Esophagus squamous epithelium (tissue), 5 donors: Measurements from ENCODE around the gene TRAPPC3L. TPM values are rescaled to one million over a fixed set of nuclear protein-coding genes. Genes with fewer than 3 reads are reported as not detected.
A peak's percentile ranks its signal among the peaks of the same experiment; 100 is the strongest.

Source experiments
- DNase-seq: peaks from one replicate; lab custom pipeline; 2025; lab: John Stamatoyannopoulos, UW
- H3K27ac ChIP-seq, 4 donors: fragments of 200-600 bp; sonication (generic); one replicate each; pipeline ENCODE4 v1.5.1; 2016 to 2019; ENCODE audit warnings: mild to moderate bottlenecking in 1 of 4
- H3K27me3 ChIP-seq, 4 donors: fragments of 200-600 bp; sonication (generic); 1 replicate in 3 of 4; 2 replicates in 1 of 4; pipeline versions ENCODE4 v1.5.1 to v1.6.0; 2017 to 2021; ENCODE audit warnings: antibody characterized with exemption in 1 of 4
- H3K36me3 ChIP-seq, 3 donors: fragments of 200-600 bp; sonication (generic); one replicate each; pipeline ENCODE4 v1.5.1; 2016 to 2019
- H3K4me1 ChIP-seq, 3 donors: fragments of 200-600 bp; sonication (generic); one replicate each; pipeline ENCODE4 v1.5.1; 2017 to 2019
- H3K4me3 ChIP-seq, 4 donors: fragments of 200-600 bp; sonication (generic); 1 replicate in 3 of 4; 2 replicates in 1 of 4; pipeline ENCODE4 v1.5.1; 2016 to 2019; ENCODE audit warnings: mild to moderate bottlenecking in 2 of 4, moderate library complexity in 1 of 4
- H3K9me3 ChIP-seq, 3 donors: fragments of 200-600 bp; sonication (generic); one replicate each; pipeline ENCODE4 v1.5.1; 2016 to 2019
- POLR2A ChIP-seq, 4 donors: fragments of 450-650 bp; IDR thresholded peaks; one replicate each; pipeline ENCODE4 v1.6.1; 2017; ENCODE audit warnings: antibody characterized with exemption in 4 of 4, mild to moderate bottlenecking in 4 of 4, moderate library complexity in 3 of 4
- WGBS, 2 donors: methylation state at CpG; one replicate each; pipeline ENCODE4 v1.1.5; 2018; 5-methylcytosine and 5-hydroxymethylcytosine counted together
- intact Hi-C: fragments of 100-400 bp; cut with DNase I; formaldehyde crosslinking; loops from one replicate; pipeline ENCODE4 v1.15.0; 2022
- total RNA-seq, 4 donors: library from RNA; depleted of rRNA; stranded (reverse); fragments of >200 nt; gene quantifications; one replicate each; pipeline ENCODE4 v1.1.0, GENCODE V29; 2016
- TF ChIP-seq, protein P1 (sequence below), 6 experiments: fragments of 450-650 bp in 4 of 6; fragments of 200-600 bp in 2 of 6; sonication (generic) in 2 of 6; IDR thresholded peaks; one replicate each; pipeline ENCODE4 v1.5.1; 2016 to 2019; ENCODE audit warnings: antibody characterized with exemption in 6 of 6, mild to moderate bottlenecking in 4 of 6, moderate library complexity in 4 of 6
- donor health status: DM: yes; HTN: yes; CAD: no.

Gene TRAPPC3L
- total RNA-seq, 4 donors from 2014 or later, result not detected

DNA sequence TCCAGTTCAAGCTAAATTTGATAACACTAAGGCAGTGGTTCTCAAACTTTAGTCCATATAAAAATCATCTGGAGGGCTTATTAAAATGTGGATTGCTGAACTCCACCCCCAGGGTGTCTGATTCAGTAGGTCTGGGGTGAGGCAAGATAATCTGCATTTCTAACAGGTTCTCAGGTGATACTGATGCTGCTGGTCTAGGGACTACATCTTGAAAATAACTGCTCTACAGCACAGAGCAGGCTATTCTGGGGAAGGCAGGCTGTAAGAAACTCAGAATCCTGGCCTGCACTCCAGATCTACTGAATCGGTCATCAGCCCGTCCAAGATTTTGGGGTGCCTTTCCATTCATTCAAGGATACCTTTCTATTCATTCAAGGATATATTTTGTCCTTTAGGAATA, 22.6 kb downstream of the TRAPPC3L start:
- 88 to 92% methylated on average over 2 of the region's 2 CpGs for WGBS, 2 donors
- no peak overlapping the region for H3K27ac ChIP-seq
- H3K27me3 ChIP-seq, result no peaks in the 10 kb centered on the region
- H3K9me3 ChIP-seq, result no peaks in the 10 kb centered on the region
- H3K4me3 ChIP-seq, result no peak overlapping the region
- H3K4me1 ChIP-seq, result peaks cover 0 to 7% (median 0%) of the 10 kb centered on the region in 3 donors
- no peaks in the 10 kb centered on the region for H3K36me3 ChIP-seq
- no peak for TF ChIP-seq POLR2A (IDR thresholded peaks at IDR 0.05)
- DNase-seq, result no peak
- intact Hi-C loops, result no loop called here

DNA sequence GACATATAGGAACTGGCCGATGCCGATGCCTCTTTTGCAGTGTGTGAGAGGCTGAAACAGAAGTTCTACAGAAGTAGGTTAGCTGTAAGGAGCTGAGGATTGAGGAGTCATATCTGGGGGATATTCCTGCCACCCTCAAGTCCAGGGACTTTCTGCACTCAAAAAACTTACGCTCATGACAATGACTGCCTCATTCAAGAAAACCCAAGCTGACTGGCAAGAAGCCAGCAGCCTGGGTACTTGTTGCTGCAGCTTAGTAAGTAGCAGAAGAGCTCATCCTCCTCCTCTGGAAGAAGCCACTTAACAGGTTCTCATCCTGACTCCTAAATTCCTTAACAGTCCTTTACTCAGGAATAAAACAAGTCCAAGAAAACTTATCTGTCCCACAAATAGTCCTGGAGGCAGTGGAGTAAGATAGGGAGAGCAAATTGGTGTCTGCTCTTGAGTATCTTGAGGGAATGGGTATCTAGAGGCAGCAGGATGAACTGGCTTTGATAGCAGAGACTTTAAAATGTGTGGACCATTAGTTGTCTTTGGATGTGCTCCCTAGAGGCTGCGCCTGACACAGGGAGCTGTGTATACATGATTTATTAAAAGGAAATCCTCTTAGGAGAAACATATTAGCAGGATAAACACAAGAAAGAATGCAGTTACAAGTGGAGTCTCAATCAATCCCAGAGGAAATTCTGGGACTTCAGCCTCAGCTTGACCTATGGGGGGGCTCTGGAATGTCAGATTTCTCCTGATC, 26.7 kb downstream of the TRAPPC3L start:
- H3K4me1 ChIP-seq, result no peaks in the 10 kb centered on the region
- 79 to 80% methylated on average over 4 of the region's 4 CpGs for WGBS, 2 donors
- no peak for DNase-seq
- H3K27ac ChIP-seq, result no peak overlapping the region
- no peaks in the 10 kb centered on the region for H3K9me3 ChIP-seq
- intact Hi-C loops, result no loop called here
- no peak for TF ChIP-seq POLR2A (IDR thresholded peaks at IDR 0.05)
- TF ChIP-seq, protein P1, sequence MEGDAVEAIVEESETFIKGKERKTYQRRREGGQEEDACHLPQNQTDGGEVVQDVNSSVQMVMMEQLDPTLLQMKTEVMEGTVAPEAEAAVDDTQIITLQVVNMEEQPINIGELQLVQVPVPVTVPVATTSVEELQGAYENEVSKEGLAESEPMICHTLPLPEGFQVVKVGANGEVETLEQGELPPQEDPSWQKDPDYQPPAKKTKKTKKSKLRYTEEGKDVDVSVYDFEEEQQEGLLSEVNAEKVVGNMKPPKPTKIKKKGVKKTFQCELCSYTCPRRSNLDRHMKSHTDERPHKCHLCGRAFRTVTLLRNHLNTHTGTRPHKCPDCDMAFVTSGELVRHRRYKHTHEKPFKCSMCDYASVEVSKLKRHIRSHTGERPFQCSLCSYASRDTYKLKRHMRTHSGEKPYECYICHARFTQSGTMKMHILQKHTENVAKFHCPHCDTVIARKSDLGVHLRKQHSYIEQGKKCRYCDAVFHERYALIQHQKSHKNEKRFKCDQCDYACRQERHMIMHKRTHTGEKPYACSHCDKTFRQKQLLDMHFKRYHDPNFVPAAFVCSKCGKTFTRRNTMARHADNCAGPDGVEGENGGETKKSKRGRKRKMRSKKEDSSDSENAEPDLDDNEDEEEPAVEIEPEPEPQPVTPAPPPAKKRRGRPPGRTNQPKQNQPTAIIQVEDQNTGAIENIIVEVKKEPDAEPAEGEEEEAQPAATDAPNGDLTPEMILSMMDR (IDR thresholded peaks at IDR 0.05), result no peak
- peaks cover 0 to 4% (median 0%) of the 10 kb centered on the region in 3 donors for H3K36me3 ChIP-seq
- no peaks in the 10 kb centered on the region for H3K27me3 ChIP-seq
- no peak overlapping the region for H3K4me3 ChIP-seq

DNA sequence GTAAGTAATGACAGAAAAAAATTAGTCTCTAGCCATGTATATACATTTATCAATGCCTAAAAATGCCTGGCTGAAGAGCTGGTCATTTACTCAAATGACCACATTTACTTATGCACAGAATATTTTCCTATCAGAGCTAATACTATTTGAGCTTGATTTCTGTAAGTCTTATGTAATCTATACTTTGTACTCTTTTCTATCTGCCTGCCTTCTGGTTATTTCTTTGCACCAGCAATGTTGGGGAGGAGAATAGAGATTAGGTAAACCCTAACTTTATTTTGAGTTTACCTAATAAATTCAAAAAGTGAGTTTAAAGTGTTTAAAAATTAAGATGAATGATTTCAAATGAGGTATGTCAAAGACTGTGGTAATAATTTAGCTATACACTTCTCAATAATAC, 30.3 kb downstream of the TRAPPC3L start:
- H3K4me1 ChIP-seq, result peaks cover 0 to 10% (median 0%) of the 10 kb centered on the region in 3 donors
- H3K27me3 ChIP-seq, result no peaks in the 10 kb centered on the region
- H3K9me3 ChIP-seq, result no peaks in the 10 kb centered on the region
- no peak overlapping the region for H3K27ac ChIP-seq
- H3K4me3 ChIP-seq, result no peak overlapping the region
- peaks cover 0 to 4% (median 0%) of the 10 kb centered on the region in 3 donors for H3K36me3 ChIP-seq
- intact Hi-C loops, result no loop called here
- no peak for DNase-seq
- TF ChIP-seq, protein P1 (IDR thresholded peaks at IDR 0.05), result no peak
- no peak for TF ChIP-seq POLR2A (IDR thresholded peaks at IDR 0.05)

DNA sequence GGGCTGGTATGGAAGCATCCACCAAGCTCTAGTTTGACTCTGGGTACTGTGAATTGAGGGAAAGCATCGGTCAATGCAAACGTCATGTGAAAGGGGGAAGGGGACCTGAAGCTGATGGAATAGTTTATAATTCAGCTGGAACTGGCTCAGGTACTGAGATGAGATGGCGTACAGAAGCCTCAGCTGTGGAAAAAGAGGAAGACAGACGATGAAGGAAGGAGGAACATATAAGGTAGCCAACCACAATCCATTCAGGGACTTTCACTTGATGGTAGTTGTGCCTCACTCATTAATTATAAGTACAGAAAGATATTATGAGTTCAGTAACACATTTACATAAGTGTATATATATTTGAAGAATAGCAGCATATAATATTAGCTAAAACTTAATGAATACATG, 31.4 kb downstream of the TRAPPC3L start:
- Histone ChIP-seq H3K4me1 (peaks cover 0 to 10% (median 0%) of the 10 kb centered on the region in 3 donors), H3K4me3 (peak overlapping the region in 1 of 4 donors; percentile 60), H3K27ac (no peak overlapping the region), H3K27me3 (no peaks in the 10 kb centered on the region), H3K36me3 (peaks cover 0 to 4% (median 0%) of the 10 kb centered on the region in 3 donors), H3K9me3 (no peaks in the 10 kb centered on the region)
- 81 to 87% methylated on average over 4 of the region's 4 CpGs for WGBS, 2 donors
- TF ChIP-seq, protein P1 (IDR thresholded peaks at IDR 0.05), result no peak
- no peak for TF ChIP-seq POLR2A (IDR thresholded peaks at IDR 0.05)
- intact Hi-C loops, result no loop called here
- no peak for DNase-seq

DNA sequence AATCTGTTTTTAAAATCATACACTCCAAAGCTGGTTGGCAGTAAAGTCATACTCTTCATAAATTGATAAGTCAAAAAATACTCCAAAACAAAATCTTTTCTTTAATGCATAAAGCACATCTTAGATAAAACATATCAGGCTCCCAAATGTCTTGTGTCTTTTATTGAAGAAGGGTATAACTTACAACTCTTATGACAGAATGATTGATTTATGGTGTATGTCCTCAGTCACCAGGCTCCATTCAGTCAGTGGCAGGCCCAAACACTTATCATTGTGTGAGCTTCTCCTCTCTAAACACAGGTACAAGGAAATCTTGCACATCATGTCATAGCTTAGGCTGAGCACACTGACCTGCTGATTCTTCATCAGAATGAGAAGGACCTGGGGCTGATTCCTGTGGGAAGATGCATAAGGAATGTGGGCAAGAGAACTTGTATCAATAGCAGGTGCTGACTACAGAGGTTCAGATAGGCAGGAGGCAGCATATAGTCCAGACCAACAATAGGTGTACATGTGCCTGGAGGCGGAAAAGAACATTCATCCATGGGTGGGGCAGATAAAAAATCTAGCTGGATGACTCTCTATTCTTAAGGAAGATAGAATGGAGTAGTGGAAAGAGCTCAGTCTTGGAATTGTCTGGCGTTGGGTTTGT, 32.1 kb downstream of the TRAPPC3L start:
- Histone ChIP-seq H3K9me3 (no peaks in the 10 kb centered on the region), H3K27ac (no peak overlapping the region), H3K4me1 (peaks cover 0 to 10% (median 0%) of the 10 kb centered on the region in 3 donors), H3K36me3 (peaks cover 0 to 4% (median 0%) of the 10 kb centered on the region in 3 donors), H3K4me3 (peak overlapping the region in 2 of 4 donors; percentile 41 to 60), H3K27me3 (no peaks in the 10 kb centered on the region)
- 29 to 47% methylated on average over 2 of the region's 2 CpGs for WGBS, 2 donors
- no peak for DNase-seq
- TF ChIP-seq, protein P1 (IDR thresholded peaks at IDR 0.05), result no peak
- no peak for TF ChIP-seq POLR2A (IDR thresholded peaks at IDR 0.05)
- intact Hi-C loops, result no loop called here
